SU-DHL-6 (cell line): Measurements from ENCODE around the gene JAK1.

Experiments used
- CTCF ChIP-seq: fragments of 200-600 bp; sonication (generic); IDR thresholded peaks from one replicate; pipeline ENCODE4 v1.5.1; 2017; ENCODE audit warnings: antibody characterized with exemption, mild to moderate bottlenecking, low read length, moderate library complexity; ENCODE audit not compliant: insufficient read depth, poor library complexity, severe bottlenecking
- EZH2phosphoT487 ChIP-seq: fragments of 200-600 bp; sonication (generic), shearing (Covaris generic); conservative IDR thresholded peaks from 2 replicates; pipeline ENCODE4 v1.6.1; 2018; ENCODE audit warnings: mild to moderate bottlenecking, antibody characterized with exemption, low read length, moderate library complexity, mixed read lengths

GRCh38 chr1:64861611-64862010 lies 104.7 kb downstream of the JAK1 start:
- no peak for TF ChIP-seq CTCF
- no peak for TF ChIP-seq EZH2phosphoT487
